Testis (tissue), 3 donors: Measurements from ENCODE around the gene CD44. TPM values are rescaled to one million over a fixed set of nuclear protein-coding genes. Genes with fewer than 3 reads are reported as not detected.
A peak's percentile ranks its signal among the peaks of the same experiment; 100 is the strongest.

Source experiments
- DNase-seq: peaks from one replicate; pipeline ENCODE4 v3.0.0-alpha.2; 2019
- H3K27ac ChIP-seq, 2 donors: fragments of 200-600 bp; sonication (generic); one replicate each; pipeline ENCODE4 v1.5.1; 2019
- H3K27me3 ChIP-seq: fragments of 200-600 bp; sonication (generic); one replicate; pipeline ENCODE4 v1.5.1; 2019
- H3K36me3 ChIP-seq: fragments of 200-600 bp; sonication (generic); one replicate; pipeline ENCODE4 v1.5.1; 2017; ENCODE audit warnings: low read depth; ENCODE audit errors: missing control alignments
- H3K4me1 ChIP-seq: fragments of 200-600 bp; sonication (generic); one replicate; pipeline ENCODE4 v1.5.1; 2019
- H3K4me3 ChIP-seq, 2 donors: fragments of 200-600 bp; sonication (generic); one replicate each; pipeline ENCODE4 v1.5.1; 2017 to 2019
- H3K9me3 ChIP-seq: fragments of 200-600 bp; sonication (generic); one replicate; pipeline ENCODE4 v1.5.1; 2017
- CTCF ChIP-seq, 3 experiments: fragments of 450-650 bp in 2 of 3; fragments of 200-600 bp in 1 of 3; sonication (generic) in 1 of 3; IDR thresholded peaks; one replicate each; pipeline ENCODE4 v1.5.1; 2016 to 2019; ENCODE audit warnings: antibody characterized with exemption in 3 of 3, mild to moderate bottlenecking in 2 of 3, moderate library complexity in 1 of 3
- POLR2A ChIP-seq: fragments of 450-650 bp; IDR thresholded peaks from one replicate; pipeline ENCODE4 v1.6.1; 2017; ENCODE audit warnings: antibody characterized with exemption, mild to moderate bottlenecking, moderate library complexity
- WGBS, 2 donors: methylation state at CpG; one replicate each; pipeline ENCODE4 v1.1.5; 2018; 5-methylcytosine and 5-hydroxymethylcytosine counted together
- intact Hi-C: fragments of 100-400 bp; cut with DNase I; formaldehyde crosslinking; loops from one replicate; pipeline ENCODE4 v1.15.1; 2023; ENCODE audit warnings: low total_unique reads
- polyA plus RNA-seq: library from polyadenylated mRNA; stranded (reverse); fragments of 350-450 nt; fragmentation: Illumina TruSeq; extraction: RNeasy Lipid Tissue Mini Kit (QIAGEN cat#74804); gene quantifications from one replicate; pipeline ENCODE4 v1.2.3, GENCODE V29; 2014; ENCODE audit warnings: low read depth, low replicate concordance; ENCODE audit not compliant: insufficient read depth
- total RNA-seq, 2 donors: library from RNA; depleted of rRNA; stranded (reverse); fragments of >200 nt; gene quantifications; one replicate each; pipeline ENCODE4 v1.2.3, GENCODE V29; 2016

CD44 gene
- total and polyA plus RNA-seq, 3 donors from 2014 or later = 4.0 to 44.5 (median 13.4) TPM

- intact Hi-C loops = no loop called here
- TF ChIP-seq POLR2A = no peak
- TF ChIP-seq CTCF (IDR thresholded peaks at IDR 0.05) = no peak
- Histone ChIP-seq H3K9me3 (no peaks in the 10 kb centered on the region), H3K36me3 (no peaks in the 10 kb centered on the region), H3K27ac (no peak overlapping the region), H3K4me3 (no peak overlapping the region), H3K4me1 (peaks cover 5% of the 10 kb centered on the region), H3K27me3 (no peaks in the 10 kb centered on the region)
- WGBS, 2 donors = 46 to 57% methylated on average over 3 of the region's 3 CpGs
- DNase-seq = peak; percentile 19
Observed at GRCh38 chr11:35192347-35192746, 53.4 kb downstream of the CD44 start.

- Histone ChIP-seq H3K27ac (no peak overlapping the region), H3K4me3 (no peak overlapping the region), H3K4me1 (peaks cover 5% of the 10 kb centered on the region), H3K9me3 (no peaks in the 10 kb centered on the region), H3K27me3 (no peaks in the 10 kb centered on the region), H3K36me3 (no peaks in the 10 kb centered on the region)
- WGBS, 2 donors = 87 to 93% methylated on average over 6 of the region's 6 CpGs
- TF ChIP-seq CTCF (IDR thresholded peaks at IDR 0.05) (no peak), POLR2A (no peak)
- intact Hi-C loops = no loop called here
- no peak for DNase-seq
Observed at GRCh38 chr11:35193767-35194166, 54.8 kb downstream of the CD44 start.

- intact Hi-C loops = no loop called here
- Histone ChIP-seq H3K9me3 (no peaks in the 10 kb centered on the region), H3K4me3 (no peak overlapping the region), H3K27me3 (no peaks in the 10 kb centered on the region), H3K27ac (no peak overlapping the region), H3K4me1 (peaks cover 2% of the 10 kb centered on the region), H3K36me3 (no peaks in the 10 kb centered on the region)
- 83 to 91% methylated on average over 1 of the region's 1 CpG for WGBS, 2 donors
- TF ChIP-seq POLR2A = no peak
- DNase-seq = no peak
Observed at GRCh38 chr11:35197292-35197691, 58.3 kb downstream of the CD44 start.

GRCh38 chr11:35200811-35201341, 61.9 kb downstream of the CD44 start:
- H3K4me1 ChIP-seq = no peaks in the 10 kb centered on the region
- no peak overlapping the region for H3K27ac ChIP-seq
- TF ChIP-seq POLR2A = no peak
- TF ChIP-seq CTCF (IDR thresholded peaks at IDR 0.05) = no peak
- 85 to 86% methylated on average over 7 of the region's 7 CpGs for WGBS, 2 donors
- no peaks in the 10 kb centered on the region for H3K9me3 ChIP-seq
- H3K36me3 ChIP-seq = no peaks in the 10 kb centered on the region
- intact Hi-C loops = no loop called here
- no peaks in the 10 kb centered on the region for H3K27me3 ChIP-seq
- no peak for DNase-seq
- no peak overlapping the region for H3K4me3 ChIP-seq

- TF ChIP-seq CTCF (IDR thresholded peaks at IDR 0.05) = no peak
- no peak for TF ChIP-seq POLR2A
- H3K36me3 ChIP-seq = no peaks in the 10 kb centered on the region
- intact Hi-C loops = no loop called here
- H3K9me3 ChIP-seq = no peaks in the 10 kb centered on the region
- H3K4me3 ChIP-seq = no peak overlapping the region
- 76 to 79% methylated on average over 5 of the region's 5 CpGs for WGBS, 2 donors
- no peaks in the 10 kb centered on the region for H3K4me1 ChIP-seq
- no peak overlapping the region for H3K27ac ChIP-seq
- H3K27me3 ChIP-seq = no peaks in the 10 kb centered on the region
- no peak for DNase-seq
Observed at GRCh38 chr11:35204614-35205013, 65.6 kb downstream of the CD44 start.
